Mesenteric fat pad (tissue), 1 donor: ENCODE measurements around the gene TBC1D1. TPM values are rescaled to one million over a fixed set of nuclear protein-coding genes. Genes with fewer than 3 reads are reported as not detected.

Source experiments
- DNase-seq: peaks from one replicate; pipeline ENCODE4 v3.0.0-alpha.2; 2020; ENCODE audit warnings: low spot score
- total RNA-seq: library from RNA; stranded (reverse); fragmentation: NEBNext Ultra II Directional; extraction: Animal tissue kit (Norgen Biotek cat#: 25700); gene quantifications from one replicate; pipeline ENCODE4 v1.2.1, GENCODE V29; 2021
- donor health status: DM: yes; HTN: yes; CAD: no.

TBC1D1 gene
- total RNA-seq, 1 donor from 2014 or later, result 45.3 TPM

- DNase-seq, result no peak
Measured at GRCh38 chr4:38164346-38164745, 273.5 kb downstream of the TBC1D1 start.

- DNase-seq, result peak; percentile 45
Measured at GRCh38 chr4:38166082-38166481, 275.2 kb downstream of the TBC1D1 start.

GRCh38 chr4:38166768-38167167, 275.9 kb downstream of the TBC1D1 start:
- DNase-seq, result no peak

GRCh38 chr4:38167973-38168372, 277.1 kb downstream of the TBC1D1 start:
- DNase-seq, result peak; percentile 16

- DNase-seq, result no peak
Measured at GRCh38 chr4:38169524-38169923, 278.6 kb downstream of the TBC1D1 start.

GRCh38 chr4:38170338-38171169, 279.7 kb downstream of the TBC1D1 start:
- DNase-seq, result peak; percentile 11

GRCh38 chr4:38172078-38172477, 281.2 kb downstream of the TBC1D1 start:
- DNase-seq, result peak; percentile 22

GRCh38 chr4:38173935-38174518, 283.1 kb downstream of the TBC1D1 start:
- DNase-seq, result no peak

- DNase-seq, result no peak
Measured at GRCh38 chr4:38174801-38175200, 283.9 kb downstream of the TBC1D1 start.

- peak; percentile 79 for DNase-seq
Measured at GRCh38 chr4:38176165-38176564, 285.3 kb downstream of the TBC1D1 start.

GRCh38 chr4:38177035-38177546, 286.2 kb downstream of the TBC1D1 start:
- peak; percentile 45 for DNase-seq

GRCh38 chr4:38177641-38178391, 286.9 kb downstream of the TBC1D1 start:
- DNase-seq, result peak; percentile 90

- peak; percentile 39 for DNase-seq
Measured at GRCh38 chr4:38178392-38178995, 287.6 kb downstream of the TBC1D1 start.

- peak; percentile 77 for DNase-seq
Measured at GRCh38 chr4:38179690-38180377, 288.9 kb downstream of the TBC1D1 start.

- peak; percentile 33 for DNase-seq
Measured at GRCh38 chr4:38180456-38180855, 289.6 kb downstream of the TBC1D1 start.

- DNase-seq, result peak; percentile 30
Measured at GRCh38 chr4:38181286-38181685, 290.4 kb downstream of the TBC1D1 start.

- DNase-seq, result peak; percentile 84
Measured at GRCh38 chr4:38182334-38182998, 291.6 kb downstream of the TBC1D1 start.

- DNase-seq, result peak; percentile 1
Measured at GRCh38 chr4:38184404-38184803, 293.5 kb downstream of the TBC1D1 start.

GRCh38 chr4:38185406-38186144, 294.7 kb downstream of the TBC1D1 start:
- peak; percentile 24 for DNase-seq
